Measurements from ENCODE around the gene STK26.

DNA sequence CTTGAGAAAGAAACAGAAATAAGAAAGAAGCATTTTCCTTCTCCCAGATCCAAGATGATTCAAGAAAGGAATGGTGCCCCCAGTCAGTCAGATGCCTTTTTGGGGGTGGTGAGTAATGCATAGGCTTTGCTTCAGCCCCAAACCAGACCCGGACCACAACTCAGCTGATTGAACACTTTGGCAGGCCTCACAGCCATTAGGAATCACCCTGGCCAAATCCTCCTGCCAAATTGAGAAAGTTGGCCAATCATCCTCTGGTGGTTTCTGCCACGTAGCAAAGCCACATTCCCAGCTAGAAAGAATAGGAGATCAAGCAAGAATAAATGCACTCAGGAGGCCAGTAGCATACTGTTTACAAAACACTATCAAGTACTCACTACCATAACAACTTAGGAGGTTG lies 71.1 kb downstream of the STK26 start:
- TF ChIP-seq, protein P1, sequence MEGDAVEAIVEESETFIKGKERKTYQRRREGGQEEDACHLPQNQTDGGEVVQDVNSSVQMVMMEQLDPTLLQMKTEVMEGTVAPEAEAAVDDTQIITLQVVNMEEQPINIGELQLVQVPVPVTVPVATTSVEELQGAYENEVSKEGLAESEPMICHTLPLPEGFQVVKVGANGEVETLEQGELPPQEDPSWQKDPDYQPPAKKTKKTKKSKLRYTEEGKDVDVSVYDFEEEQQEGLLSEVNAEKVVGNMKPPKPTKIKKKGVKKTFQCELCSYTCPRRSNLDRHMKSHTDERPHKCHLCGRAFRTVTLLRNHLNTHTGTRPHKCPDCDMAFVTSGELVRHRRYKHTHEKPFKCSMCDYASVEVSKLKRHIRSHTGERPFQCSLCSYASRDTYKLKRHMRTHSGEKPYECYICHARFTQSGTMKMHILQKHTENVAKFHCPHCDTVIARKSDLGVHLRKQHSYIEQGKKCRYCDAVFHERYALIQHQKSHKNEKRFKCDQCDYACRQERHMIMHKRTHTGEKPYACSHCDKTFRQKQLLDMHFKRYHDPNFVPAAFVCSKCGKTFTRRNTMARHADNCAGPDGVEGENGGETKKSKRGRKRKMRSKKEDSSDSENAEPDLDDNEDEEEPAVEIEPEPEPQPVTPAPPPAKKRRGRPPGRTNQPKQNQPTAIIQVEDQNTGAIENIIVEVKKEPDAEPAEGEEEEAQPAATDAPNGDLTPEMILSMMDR (IDR thresholded peaks at IDR 0.05; ENCODE audit: low read depth, low read length): no peak
- no peak for TF ChIP-seq MYC (IDR thresholded peaks at IDR 0.05; ENCODE audit: low read depth, low read length)
- no peak for TF ChIP-seq POLR2A (IDR thresholded peaks at IDR 0.05; ENCODE audit: extremely low read depth, insufficient read length)
- TF ChIP-seq, protein P2, sequence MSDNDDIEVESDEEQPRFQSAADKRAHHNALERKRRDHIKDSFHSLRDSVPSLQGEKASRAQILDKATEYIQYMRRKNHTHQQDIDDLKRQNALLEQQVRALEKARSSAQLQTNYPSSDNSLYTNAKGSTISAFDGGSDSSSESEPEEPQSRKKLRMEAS (IDR thresholded peaks at IDR 0.05; ENCODE audit: low read depth, low read length): no peak
